Subcutaneous adipose tissue (tissue), 4 donors: ENCODE data around the gene ERVK3-1. TPM values are rescaled to one million over a fixed set of nuclear protein-coding genes. Genes with fewer than 3 reads are reported as not detected.

ENCODE experiments used
- total RNA-seq, 4 donors: library from RNA; depleted of rRNA; stranded (reverse); fragments of >200 nt; gene quantifications; one replicate each; pipeline ENCODE4 v1.1.0, GENCODE V29; 2016
- TF ChIP-seq, protein P1 (sequence below): fragments of 450-650 bp; IDR thresholded peaks from one replicate; pipeline ENCODE4 v1.5.1; 2016; ENCODE audit warnings: low read depth, mild to moderate bottlenecking, control low read depth, antibody characterized with exemption, moderate library complexity

The ERVK3-1 gene
- total RNA-seq, 4 donors from 2014 or later = 39.2 to 42.2 (median 40.5) TPM

DNA sequence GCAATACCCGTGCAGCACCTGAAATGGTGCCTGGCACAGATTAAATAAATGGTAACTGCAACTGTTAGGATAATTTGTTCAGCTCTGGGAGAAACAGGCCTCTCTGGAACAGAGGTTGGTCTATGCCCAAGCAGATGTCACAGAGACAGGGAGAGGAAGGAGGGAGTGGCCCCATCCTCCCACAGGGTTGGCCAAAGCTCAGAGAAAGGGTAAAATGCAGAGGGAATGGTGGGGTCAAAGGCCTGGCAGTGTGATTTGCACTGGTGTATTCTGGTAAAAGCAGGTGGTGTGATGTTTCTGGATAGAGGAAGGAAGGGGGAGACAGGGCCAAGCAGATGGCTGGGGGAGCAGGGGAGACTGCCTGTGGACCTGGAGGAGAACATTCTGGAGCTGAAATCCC lies 31.0 kb downstream of the ERVK3-1 start:
- TF ChIP-seq, protein P1, sequence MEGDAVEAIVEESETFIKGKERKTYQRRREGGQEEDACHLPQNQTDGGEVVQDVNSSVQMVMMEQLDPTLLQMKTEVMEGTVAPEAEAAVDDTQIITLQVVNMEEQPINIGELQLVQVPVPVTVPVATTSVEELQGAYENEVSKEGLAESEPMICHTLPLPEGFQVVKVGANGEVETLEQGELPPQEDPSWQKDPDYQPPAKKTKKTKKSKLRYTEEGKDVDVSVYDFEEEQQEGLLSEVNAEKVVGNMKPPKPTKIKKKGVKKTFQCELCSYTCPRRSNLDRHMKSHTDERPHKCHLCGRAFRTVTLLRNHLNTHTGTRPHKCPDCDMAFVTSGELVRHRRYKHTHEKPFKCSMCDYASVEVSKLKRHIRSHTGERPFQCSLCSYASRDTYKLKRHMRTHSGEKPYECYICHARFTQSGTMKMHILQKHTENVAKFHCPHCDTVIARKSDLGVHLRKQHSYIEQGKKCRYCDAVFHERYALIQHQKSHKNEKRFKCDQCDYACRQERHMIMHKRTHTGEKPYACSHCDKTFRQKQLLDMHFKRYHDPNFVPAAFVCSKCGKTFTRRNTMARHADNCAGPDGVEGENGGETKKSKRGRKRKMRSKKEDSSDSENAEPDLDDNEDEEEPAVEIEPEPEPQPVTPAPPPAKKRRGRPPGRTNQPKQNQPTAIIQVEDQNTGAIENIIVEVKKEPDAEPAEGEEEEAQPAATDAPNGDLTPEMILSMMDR = no peak

DNA sequence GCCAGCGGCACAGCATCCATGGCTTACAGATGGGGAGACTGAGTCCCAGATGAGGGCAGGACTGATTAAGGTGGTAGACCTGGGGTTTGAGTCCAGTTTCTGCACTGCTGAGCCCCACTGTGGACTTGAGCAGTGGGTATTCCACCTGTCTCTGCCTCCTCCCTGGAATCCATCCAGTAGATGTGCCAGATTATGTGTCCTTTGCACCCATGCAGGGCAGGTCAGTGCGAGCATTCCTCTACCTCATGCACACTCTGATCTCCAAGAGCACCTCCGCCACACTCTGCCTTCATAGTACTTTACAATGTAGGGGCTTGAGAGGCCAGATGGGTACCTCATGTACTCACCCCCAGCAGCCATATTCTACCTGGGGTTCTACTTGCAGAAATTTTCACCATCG lies 31.6 kb downstream of the ERVK3-1 start:
- TF ChIP-seq, protein P1 = no peak

DNA sequence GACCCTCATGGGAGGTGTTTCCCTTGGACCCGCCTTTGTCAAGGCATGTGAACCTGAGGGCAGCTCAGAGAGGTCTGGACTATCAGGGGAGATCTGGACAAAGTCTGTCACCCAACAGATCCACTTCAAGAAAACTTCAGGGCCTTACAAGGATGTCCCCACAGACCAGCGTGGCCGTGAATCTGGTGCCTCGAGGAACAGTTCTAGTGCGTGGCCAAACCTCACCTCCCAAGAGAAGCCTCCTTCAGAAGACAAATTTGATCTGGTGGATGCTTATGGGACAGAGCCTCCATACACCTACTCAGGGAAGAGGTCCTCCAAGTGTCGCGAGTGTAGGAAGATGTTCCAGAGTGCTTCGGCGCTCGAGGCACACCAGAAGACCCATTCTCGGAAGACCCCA lies 33.2 kb downstream of the ERVK3-1 start:
- TF ChIP-seq, protein P1 = no peak

DNA sequence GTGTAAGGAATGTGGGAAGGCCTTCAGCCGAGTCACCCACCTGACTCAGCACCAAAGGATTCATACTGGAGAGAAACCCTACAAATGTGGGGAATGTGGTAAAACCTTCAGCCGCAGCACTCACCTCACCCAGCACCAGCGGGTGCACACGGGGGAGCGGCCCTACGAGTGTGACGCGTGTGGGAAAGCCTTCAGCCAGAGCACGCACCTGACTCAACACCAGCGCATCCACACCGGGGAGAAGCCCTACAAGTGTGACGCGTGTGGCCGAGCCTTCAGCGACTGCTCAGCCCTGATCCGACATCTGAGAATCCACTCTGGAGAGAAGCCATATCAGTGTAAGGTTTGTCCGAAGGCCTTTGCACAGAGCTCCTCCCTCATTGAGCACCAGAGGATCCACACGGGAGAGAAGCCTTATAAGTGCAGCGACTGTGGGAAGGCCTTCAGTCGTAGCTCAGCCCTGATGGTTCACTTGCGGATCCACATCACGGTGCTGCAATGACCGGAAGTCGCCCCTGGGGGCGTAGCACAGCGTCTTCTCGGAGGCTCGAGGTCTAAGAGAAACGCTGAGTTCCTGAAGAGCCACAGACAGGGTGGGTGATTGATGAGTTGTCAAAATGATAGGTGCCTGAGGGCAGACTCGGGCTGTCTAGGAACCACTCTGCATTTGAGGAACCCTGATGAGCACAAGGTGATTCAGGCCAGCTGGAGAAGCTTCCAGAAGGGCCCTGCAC lies 33.8 kb downstream of the ERVK3-1 start:
- TF ChIP-seq, protein P1 = no peak

DNA sequence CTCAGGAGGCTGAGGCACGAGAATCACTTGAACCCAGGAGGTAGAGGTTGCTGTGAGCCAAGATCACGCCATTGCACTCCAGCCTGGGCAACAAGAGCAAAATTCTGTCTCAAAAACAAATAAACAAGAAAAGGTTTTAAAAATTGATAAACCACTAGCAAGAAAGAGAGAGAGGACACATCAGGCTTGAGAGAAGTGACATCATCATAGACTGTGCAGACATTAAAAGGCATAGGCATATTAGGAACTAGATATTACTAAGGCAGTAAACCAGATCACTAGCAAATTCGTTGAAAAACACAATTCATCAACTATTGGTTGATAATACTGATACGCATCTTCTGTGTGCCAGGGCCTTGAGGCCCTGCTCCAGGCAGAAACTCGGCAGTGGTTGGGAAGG lies 40.4 kb downstream of the ERVK3-1 start:
- TF ChIP-seq, protein P1 = no peak

DNA sequence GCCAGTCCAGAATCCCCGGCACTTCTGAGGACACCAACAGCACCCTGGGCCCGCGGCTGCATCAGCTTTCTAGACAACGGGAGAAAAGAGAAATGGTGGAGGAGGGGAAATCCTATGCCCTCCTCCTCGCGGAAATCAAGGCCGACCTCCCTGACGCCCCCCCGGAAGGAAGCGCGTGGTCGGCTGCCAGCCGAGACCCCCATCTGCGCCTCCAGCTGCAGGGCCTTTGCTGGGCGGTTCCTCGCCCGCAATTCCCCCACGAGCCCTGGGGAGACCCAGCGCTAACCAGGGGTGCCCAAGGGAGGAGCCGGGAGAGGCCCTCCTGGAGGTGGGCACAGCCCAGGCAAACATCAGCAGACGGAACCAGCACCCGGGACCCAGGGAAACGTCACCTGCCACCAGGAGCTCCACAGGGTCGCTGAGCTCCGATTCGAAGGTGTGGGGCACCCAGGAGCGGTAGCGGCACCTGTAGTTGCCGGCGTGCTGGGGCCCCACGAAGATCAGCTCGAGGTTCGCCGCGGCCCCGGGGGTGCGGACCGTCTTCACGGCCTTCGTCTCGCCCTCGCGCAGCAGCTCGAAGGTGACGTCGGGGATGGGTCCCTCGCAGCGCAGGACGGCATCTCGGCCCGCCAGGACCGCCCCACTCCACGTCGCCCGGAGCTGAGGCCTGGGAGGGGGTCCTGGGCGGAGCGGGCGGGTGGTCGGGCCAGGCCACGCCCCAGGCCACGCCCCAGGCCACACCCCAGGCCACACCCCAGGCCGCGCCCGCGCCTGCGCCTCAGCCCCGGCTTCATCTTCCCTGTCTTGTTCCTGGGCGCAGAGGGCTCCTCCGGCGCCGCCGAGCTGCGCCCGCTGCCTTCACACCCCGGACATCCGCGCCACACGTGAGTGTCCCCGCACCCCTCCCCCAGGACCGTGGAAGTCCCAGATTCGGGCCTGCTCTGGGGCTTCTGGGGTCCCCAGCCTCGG lies 42.1 kb downstream of the ERVK3-1 start:
- TF ChIP-seq, protein P1 = no peak

DNA sequence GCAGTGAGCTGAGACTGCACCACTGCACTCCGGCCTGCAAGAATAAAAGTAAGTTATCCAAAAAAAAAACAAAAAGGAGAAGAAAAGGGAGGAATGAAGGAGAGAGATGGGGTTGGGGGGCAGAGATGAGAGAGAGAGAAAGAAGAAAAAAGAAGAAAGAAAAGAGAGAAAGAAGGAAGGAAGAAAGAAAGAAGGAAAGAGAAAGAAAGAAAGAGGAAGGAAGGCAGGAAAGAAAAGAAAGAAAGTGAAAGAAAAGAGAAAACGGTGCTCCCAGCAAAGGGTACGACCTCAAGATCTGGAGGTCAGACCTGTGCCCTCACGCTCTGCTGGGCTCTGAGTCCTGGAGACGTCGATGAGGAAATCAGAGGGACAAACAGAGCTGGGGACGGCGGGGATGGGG lies 44.4 kb downstream of the ERVK3-1 start:
- TF ChIP-seq, protein P1 = no peak
